Smooth muscle cell (in vitro differentiated cells): Measurements from ENCODE around the gene SERPINA1. TPM values are rescaled to one million over a fixed set of nuclear protein-coding genes. Genes with fewer than 3 reads are reported as not detected.

ENCODE experiments used
- DNase-seq: peaks from one replicate; lab custom pipeline; 2025; ENCODE audit not compliant: unreplicated experiment; lab: John Stamatoyannopoulos, UW
- H2AFZ ChIP-seq: fragments of 200-600 bp; sonication (generic); 2 replicates; pipeline ENCODE4 v1.6.0; 2016; ENCODE audit warnings: antibody characterized with exemption, low read depth, mild to moderate bottlenecking
- H3F3A ChIP-seq: fragments of 200-600 bp; sonication (generic); 2 replicates; pipeline ENCODE4 v1.6.0; 2017; ENCODE audit warnings: antibody characterized with exemption, low read depth
- H3K27ac ChIP-seq: fragments of 200-600 bp; sonication (generic); 2 replicates; pipeline ENCODE4 v1.5.1; 2016; ENCODE audit warnings: low read depth, mild to moderate bottlenecking
- H3K27me3 ChIP-seq: fragments of 200-600 bp; sonication (generic); 2 replicates; pipeline ENCODE4 v1.6.1; 2016; ENCODE audit warnings: low read depth, mild to moderate bottlenecking
- H3K36me3 ChIP-seq: fragments of 200-600 bp; sonication (generic); 2 replicates; pipeline ENCODE4 v1.5.1; 2016; ENCODE audit warnings: low read depth
- H3K4me1 ChIP-seq: fragments of 200-600 bp; sonication (generic); 2 replicates; pipeline ENCODE4 v1.5.1; 2016; ENCODE audit warnings: low read depth
- H3K4me2 ChIP-seq: fragments of 200-600 bp; sonication (generic); 2 replicates; pipeline ENCODE4 v1.6.0; 2016; ENCODE audit warnings: mild to moderate bottlenecking
- H3K4me3 ChIP-seq: fragments of 200-600 bp; sonication (generic); 2 replicates; pipeline ENCODE4 v1.5.1; 2016; ENCODE audit warnings: mild to moderate bottlenecking
- H3K79me2 ChIP-seq: fragments of 200-600 bp; sonication (generic); 2 replicates; pipeline ENCODE4 v1.6.0; 2016; ENCODE audit warnings: low read depth, mild to moderate bottlenecking
- H3K9ac ChIP-seq: fragments of 200-600 bp; sonication (generic); 2 replicates; pipeline ENCODE4 v1.6.0; 2016; ENCODE audit warnings: low read depth
- H3K9me3 ChIP-seq: fragments of 200-600 bp; sonication (generic); replicated peaks from 2 replicates; pipeline ENCODE4 v1.5.1; 2016; ENCODE audit warnings: low read depth
- H4K20me1 ChIP-seq: fragments of 200-600 bp; sonication (generic); 2 replicates; pipeline ENCODE4 v1.6.0; 2016; ENCODE audit warnings: low read depth
- WGBS: methylation state at CpG from one replicate; pipeline ENCODE4 v1.1.7; 2016; ENCODE audit warnings: low lambda C conversion rate; 5-methylcytosine and 5-hydroxymethylcytosine counted together
- polyA plus RNA-seq: library from polyadenylated mRNA; unstranded; fragments of >200 nt; fragmentation: Nextera tagmentation; extraction: Ambion mirVana; gene quantifications from 2 replicates; pipeline ENCODE4 v1.2.1, GENCODE V29; 2016
- total RNA-seq: library from RNA; depleted of rRNA; stranded (reverse); fragments of >200 nt; gene quantifications from 2 replicates; pipeline ENCODE4 v1.2.3, GENCODE V29; 2014
- TF ChIP-seq, protein P1 (sequence below): fragments of 200-600 bp; sonication (generic); IDR thresholded peaks from 2 replicates; pipeline ENCODE4 v1.5.1; 2017; ENCODE audit warnings: borderline replicate concordance, mild to moderate bottlenecking, antibody characterized with exemption; ENCODE audit not compliant: insufficient read depth, poor library complexity, severe bottlenecking

SERPINA1 gene
- total and polyA plus RNA-seq, 2 experiments from 2014 or later, result 1.8 to 2.4 TPM

DNA sequence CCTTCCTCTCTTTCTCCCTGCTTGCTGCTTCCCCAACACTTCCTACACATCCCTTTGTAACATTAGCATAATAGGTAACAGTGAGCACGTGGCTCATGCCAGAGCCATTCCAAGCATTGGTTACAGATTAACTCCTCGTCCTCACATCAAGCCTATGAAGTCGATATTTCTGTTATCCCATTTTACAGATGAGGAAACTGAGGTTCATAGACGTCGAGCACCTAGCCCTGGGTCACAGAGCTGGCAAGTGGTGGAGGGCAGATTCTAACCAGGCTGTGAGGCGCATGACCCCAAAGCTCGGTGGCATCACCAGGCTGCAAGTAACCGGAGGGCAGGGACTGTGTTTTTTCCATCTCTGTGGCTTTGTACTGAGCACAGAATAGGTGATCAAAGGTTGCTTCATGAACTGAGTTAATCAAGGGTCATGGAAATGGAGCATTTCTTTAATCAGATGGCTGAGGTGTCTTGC lies 5.7 kb upstream of the SERPINA1 start:
- Histone ChIP-seq H3K27ac (no peak overlapping the region), H4K20me1 (no peaks in the 10 kb centered on the region), H3K4me2 (no peak overlapping the region), H3K27me3 (no peaks in the 10 kb centered on the region), H3K4me1 (peaks cover 15% of the 10 kb centered on the region), H3K9me3 (no peaks in the 10 kb centered on the region), H3K9ac (no peak overlapping the region), H2AFZ (no peak overlapping the region), H3F3A (peaks cover 5% of the 10 kb centered on the region), H3K36me3 (no peaks in the 10 kb centered on the region), H3K4me3 (no peak overlapping the region), H3K79me2 (no peaks in the 10 kb centered on the region)
- TF ChIP-seq, protein P1, sequence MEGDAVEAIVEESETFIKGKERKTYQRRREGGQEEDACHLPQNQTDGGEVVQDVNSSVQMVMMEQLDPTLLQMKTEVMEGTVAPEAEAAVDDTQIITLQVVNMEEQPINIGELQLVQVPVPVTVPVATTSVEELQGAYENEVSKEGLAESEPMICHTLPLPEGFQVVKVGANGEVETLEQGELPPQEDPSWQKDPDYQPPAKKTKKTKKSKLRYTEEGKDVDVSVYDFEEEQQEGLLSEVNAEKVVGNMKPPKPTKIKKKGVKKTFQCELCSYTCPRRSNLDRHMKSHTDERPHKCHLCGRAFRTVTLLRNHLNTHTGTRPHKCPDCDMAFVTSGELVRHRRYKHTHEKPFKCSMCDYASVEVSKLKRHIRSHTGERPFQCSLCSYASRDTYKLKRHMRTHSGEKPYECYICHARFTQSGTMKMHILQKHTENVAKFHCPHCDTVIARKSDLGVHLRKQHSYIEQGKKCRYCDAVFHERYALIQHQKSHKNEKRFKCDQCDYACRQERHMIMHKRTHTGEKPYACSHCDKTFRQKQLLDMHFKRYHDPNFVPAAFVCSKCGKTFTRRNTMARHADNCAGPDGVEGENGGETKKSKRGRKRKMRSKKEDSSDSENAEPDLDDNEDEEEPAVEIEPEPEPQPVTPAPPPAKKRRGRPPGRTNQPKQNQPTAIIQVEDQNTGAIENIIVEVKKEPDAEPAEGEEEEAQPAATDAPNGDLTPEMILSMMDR, result no peak
- DNase-seq, result no peak
- WGBS, result 82% methylated on average over 8 of the region's 8 CpGs

DNA sequence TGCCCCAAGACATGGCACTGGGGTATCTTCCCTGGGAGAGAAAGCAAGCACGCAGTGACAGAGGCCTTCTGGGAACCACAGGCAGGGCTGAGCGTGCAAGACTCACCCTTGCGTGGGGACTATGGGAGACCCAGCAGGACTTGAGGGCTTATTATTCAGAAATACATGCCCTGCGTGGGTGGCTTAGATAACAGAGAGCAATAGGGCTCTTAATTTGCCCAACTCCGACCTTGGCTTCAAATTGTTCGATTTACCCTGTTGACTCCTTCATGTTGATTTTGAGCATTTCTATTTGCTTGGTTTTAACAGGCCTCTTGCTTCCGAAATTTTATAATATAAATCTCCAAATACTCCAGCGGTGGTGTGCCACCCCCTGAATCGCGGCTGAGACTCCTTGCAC lies 5.1 kb upstream of the SERPINA1 start:
- no peaks in the 10 kb centered on the region for H3K36me3 ChIP-seq
- 90% methylated on average over 10 of the region's 10 CpGs for WGBS
- H3K9ac ChIP-seq, result no peak overlapping the region
- peak overlapping the region; percentile 28 for H3K27ac ChIP-seq
- no peak overlapping the region for H3K4me3 ChIP-seq
- H3K27me3 ChIP-seq, result no peaks in the 10 kb centered on the region
- TF ChIP-seq, protein P1, result no peak
- H3F3A ChIP-seq, result peaks cover 5% of the 10 kb centered on the region
- no peak overlapping the region for H2AFZ ChIP-seq
- no peaks in the 10 kb centered on the region for H4K20me1 ChIP-seq
- no peaks in the 10 kb centered on the region for H3K79me2 ChIP-seq
- H3K4me2 ChIP-seq, result no peak overlapping the region
- DNase-seq, result no peak
- H3K4me1 ChIP-seq, result peaks cover 14% of the 10 kb centered on the region
- no peaks in the 10 kb centered on the region for H3K9me3 ChIP-seq

DNA sequence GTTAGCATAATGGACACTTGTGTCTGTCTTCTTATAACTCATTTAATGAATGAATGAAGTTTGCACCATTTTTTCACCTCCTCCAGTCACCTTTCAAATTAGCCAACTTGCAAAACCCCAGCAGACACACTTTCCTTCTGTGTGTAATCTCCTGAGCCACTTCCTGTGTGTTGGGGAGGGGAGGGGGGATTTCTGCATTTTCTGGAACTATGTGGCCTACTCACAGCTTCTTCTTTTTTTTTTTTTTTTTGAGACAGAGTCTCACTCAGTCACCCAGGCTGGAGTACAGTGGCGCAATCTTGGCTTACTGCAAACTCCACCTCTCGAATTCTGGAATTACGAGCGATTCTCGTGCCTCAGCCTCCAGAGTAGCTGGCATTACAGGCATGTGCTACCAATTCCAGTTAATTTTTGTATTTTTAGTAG lies 4.1 kb upstream of the SERPINA1 start:
- H3K4me3 ChIP-seq, result no peak overlapping the region
- peak overlapping the region; percentile 31 for H3K4me2 ChIP-seq
- H3K9ac ChIP-seq, result no peak overlapping the region
- WGBS, result 44% methylated on average over 5 of the region's 5 CpGs
- H3K27me3 ChIP-seq, result no peaks in the 10 kb centered on the region
- no peaks in the 10 kb centered on the region for H4K20me1 ChIP-seq
- H3K9me3 ChIP-seq, result no peaks in the 10 kb centered on the region
- peak overlapping the region; percentile 28 for H3K27ac ChIP-seq
- no peaks in the 10 kb centered on the region for H3K36me3 ChIP-seq
- H3K79me2 ChIP-seq, result no peaks in the 10 kb centered on the region
- TF ChIP-seq, protein P1, result no peak
- DNase-seq, result no peak
- no peak overlapping the region for H2AFZ ChIP-seq
- peaks cover 5% of the 10 kb centered on the region for H3F3A ChIP-seq
- peaks cover 5% of the 10 kb centered on the region for H3K4me1 ChIP-seq

DNA sequence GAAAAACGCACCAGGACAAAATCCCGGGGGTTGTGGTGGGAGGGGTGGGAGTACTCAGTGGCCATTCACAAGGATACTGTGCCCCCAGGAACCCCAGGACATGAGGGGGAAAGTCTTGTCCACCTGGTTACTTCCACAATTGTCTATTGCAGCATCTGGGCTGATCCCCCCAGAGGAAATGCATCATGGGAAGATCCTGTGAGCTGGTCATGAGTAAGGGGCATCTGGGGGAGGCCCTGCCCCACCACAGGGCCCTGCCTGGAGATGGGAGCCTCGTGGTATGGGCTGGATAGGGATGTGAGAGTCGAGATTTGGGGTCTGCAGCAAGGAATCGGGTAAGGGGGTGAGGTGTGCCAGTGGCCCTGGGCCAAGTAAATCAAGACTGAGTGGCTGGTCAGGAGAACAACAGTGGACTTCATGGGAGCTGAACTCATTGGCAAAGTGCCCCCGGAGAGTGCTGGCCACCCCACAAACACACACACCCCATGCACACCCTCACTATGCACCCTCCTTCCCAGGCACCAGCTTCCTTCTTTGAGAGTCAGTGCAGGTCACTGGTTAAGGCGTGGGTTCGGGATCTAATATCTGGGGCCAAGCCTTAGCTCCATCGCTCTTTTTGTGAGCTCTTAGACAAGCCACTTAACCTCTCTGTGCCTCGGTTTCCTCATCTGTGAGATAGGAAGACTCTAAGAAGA lies 3.0 kb upstream of the SERPINA1 start:
- H3K4me1 ChIP-seq, result no peaks in the 10 kb centered on the region
- no peak overlapping the region for H3K4me2 ChIP-seq
- H3K9ac ChIP-seq, result no peak overlapping the region
- H3K36me3 ChIP-seq, result no peaks in the 10 kb centered on the region
- no peaks in the 10 kb centered on the region for H4K20me1 ChIP-seq
- no peak overlapping the region for H3K27ac ChIP-seq
- no peak overlapping the region for H3K4me3 ChIP-seq
- H3K9me3 ChIP-seq, result no peaks in the 10 kb centered on the region
- H2AFZ ChIP-seq, result no peak overlapping the region
- DNase-seq, result no peak
- H3K79me2 ChIP-seq, result no peaks in the 10 kb centered on the region
- no peaks in the 10 kb centered on the region for H3K27me3 ChIP-seq
- TF ChIP-seq, protein P1, result no peak
- peaks cover 5% of the 10 kb centered on the region for H3F3A ChIP-seq
- 82% methylated on average over 10 of the region's 10 CpGs for WGBS
